ENCODE data around the gene ZP2. TPM values are rescaled to one million over a fixed set of nuclear protein-coding genes. Genes with fewer than 3 reads are reported as not detected.

Gene ZP2
- not detected for polyA plus RNA-seq (2013, experiment 1 of 2)
- not detected for polyA plus RNA-seq (2013, experiment 2 of 2)

DNA sequence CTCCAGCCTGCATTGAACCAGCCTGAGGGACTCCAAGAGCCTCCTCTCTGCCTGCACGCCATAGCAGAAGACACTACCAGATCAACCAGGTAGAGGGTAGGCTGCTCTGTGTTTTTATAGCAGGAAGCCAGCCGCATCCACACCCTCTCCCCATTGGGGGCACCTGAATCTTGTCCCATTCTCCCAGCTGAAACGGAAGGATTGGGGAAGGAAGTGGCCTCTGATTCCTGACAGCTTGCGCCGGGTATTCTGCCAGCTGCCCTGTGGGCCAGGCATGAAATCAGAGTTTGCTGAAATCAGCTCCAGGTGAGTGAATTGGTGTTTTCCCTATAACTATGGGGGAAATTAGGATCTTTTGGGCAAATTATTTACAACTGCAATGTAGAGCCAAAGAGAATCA lies at the start of gene ZP2:
Gene ZP2, minus strand, starts transcription at position 89 of the 400 bp plus-strand sequence. Its CDS starts 27 bp downstream, at position 62.
- H4K8ac ChIP-seq (ENCODE audit: low read depth, low read length) = no peak within 1 kb of the TSS
- no peak within 1 kb of the TSS for H2BK15ac ChIP-seq (ENCODE audit: low read length)
- H3K18ac ChIP-seq (ENCODE audit: low read length) = no peak within 1 kb of the TSS
- H3K27me3 ChIP-seq (ENCODE audit: control insufficient read depth in 3 of 3, insufficient read depth in 3 of 3, low read depth in 1 of 3, low read length in 3 of 3) = peaks cover 0 to 11% (median 0%) of the 10 kb centered on the region in 3 experiments
- no peaks in the 10 kb centered on the region for H3K4me1 ChIP-seq (ENCODE audit: control insufficient read depth in 2 of 2, insufficient read depth in 1 of 2, low read depth in 1 of 2, low read length in 2 of 2)
- peaks cover 0 to 1% of the 10 kb centered on the region in 2 donors for H3K9me3 ChIP-seq (replicated peaks in 1 of 2; ENCODE audit: control insufficient read depth in 2 of 2, insufficient read depth in 1 of 2, low read depth in 1 of 2, low read length in 2 of 2)
- H2BK5ac ChIP-seq (ENCODE audit: low read length) = no peak within 1 kb of the TSS
- H3K9ac ChIP-seq (ENCODE audit: low read depth, low read length, poor library complexity) = no peak within 1 kb of the TSS
- H3K36me3 ChIP-seq (replicated peaks in 1 of 2; ENCODE audit: control insufficient read depth in 2 of 2, insufficient read depth in 2 of 2, low read length in 2 of 2) = no peaks in the 10 kb centered on the region
- H2BK12ac ChIP-seq (ENCODE audit: low read length) = no peak within 1 kb of the TSS
- DNase-seq (ENCODE audit: low spot score) = no peak
- no peak within 1 kb of the TSS for H2AFZ ChIP-seq (ENCODE audit: low read length)
- no peak within 1 kb of the TSS for H3K4me2 ChIP-seq (ENCODE audit: insufficient read depth, low read length, poor library complexity, severe bottlenecking)
- H3K27ac ChIP-seq (replicated peaks; ENCODE audit: low read length) = no peak within 1 kb of the TSS
- H2BK120ac ChIP-seq (ENCODE audit: low read depth, low read length) = no peak within 1 kb of the TSS
- no CpG with 5 or more reads among the region's 5 CpGs for WGBS, 2 donors (ENCODE audit: extremely low coverage in 2 of 2, insufficient read length in 2 of 2, insufficient replicate concordance in 1 of 2)
- no peak within 1 kb of the TSS for H3K4ac ChIP-seq (ENCODE audit: low read length)
- no peak within 1 kb of the TSS for H3K4me3 ChIP-seq (ENCODE audit: low read length in 2 of 2)
- H2AK5ac ChIP-seq (ENCODE audit: low read depth, low read length) = no peak within 1 kb of the TSS
- H3K79me1 ChIP-seq (ENCODE audit: low read depth, low read length) = no peaks in the 10 kb centered on the region
- H3K14ac ChIP-seq (ENCODE audit: low read length) = no peak within 1 kb of the TSS
- no peak within 1 kb of the TSS for H3K23ac ChIP-seq (ENCODE audit: low read depth, low read length, poor library complexity)
- H4K91ac ChIP-seq (ENCODE audit: low read depth, low read length, poor library complexity) = no peak within 1 kb of the TSS

DNA sequence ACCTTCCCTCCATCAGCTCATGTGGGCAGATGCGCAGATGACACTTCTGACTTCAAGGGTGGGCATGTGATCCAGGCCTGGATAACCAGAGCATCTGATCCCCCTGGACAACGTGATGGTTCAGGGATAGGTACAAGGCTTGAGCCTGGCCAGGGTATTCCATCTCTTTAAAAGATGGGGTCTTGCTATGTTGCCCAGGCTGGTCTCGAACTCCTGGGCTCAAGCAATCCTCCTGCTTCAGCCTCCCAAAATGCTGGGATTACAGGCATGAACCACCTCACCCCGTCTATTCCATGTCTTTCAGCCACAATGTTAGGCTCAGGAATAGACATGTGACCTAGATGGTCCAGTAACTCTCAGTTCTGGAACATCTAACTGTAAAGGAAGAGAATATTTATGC lies 45.9 kb upstream of the ZP2 start:
- no peak overlapping the region for H3K4me3 ChIP-seq (ENCODE audit: low read length in 2 of 2)

DNA sequence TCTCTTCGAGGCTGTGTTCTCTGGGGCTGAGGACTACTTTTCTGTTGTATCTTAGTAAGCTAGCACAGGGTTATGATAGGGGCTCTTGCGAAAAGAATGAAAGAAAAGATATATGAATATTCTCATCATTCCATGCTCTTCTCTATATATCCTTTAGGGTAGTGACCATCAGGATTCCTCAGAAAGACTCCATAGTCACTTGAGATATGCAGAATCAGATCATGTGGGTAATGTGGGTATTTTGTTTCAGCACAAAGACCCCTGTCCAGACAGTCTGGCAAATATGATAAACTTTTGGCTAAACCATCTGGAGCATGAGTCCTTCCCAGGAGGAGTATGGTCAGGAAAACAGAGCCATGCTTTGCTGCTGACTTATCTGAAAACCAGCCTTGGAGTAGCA lies 45.3 kb upstream of the ZP2 start:
- Histone ChIP-seq H3K4ac (ENCODE audit: low read length) (no peak overlapping the region), H2BK5ac (ENCODE audit: low read length) (no peak overlapping the region), H3K18ac (ENCODE audit: low read length) (no peak overlapping the region), H3K79me1 (ENCODE audit: low read depth, low read length) (no peaks in the 10 kb centered on the region), H2AK5ac (ENCODE audit: low read depth, low read length) (no peak overlapping the region), H4K91ac (ENCODE audit: low read depth, low read length, poor library complexity) (no peak overlapping the region), H3K4me2 (ENCODE audit: insufficient read depth, low read length, poor library complexity, severe bottlenecking) (no peak overlapping the region), H3K23ac (ENCODE audit: low read depth, low read length, poor library complexity) (no peak overlapping the region), H3K4me1 (ENCODE audit: control insufficient read depth in 2 of 2, insufficient read depth in 1 of 2, low read depth in 1 of 2, low read length in 2 of 2) (no peaks in the 10 kb centered on the region), H3K27me3 (ENCODE audit: control insufficient read depth in 3 of 3, insufficient read depth in 3 of 3, low read depth in 1 of 3, low read length in 3 of 3) (no peaks in the 10 kb centered on the region), H3K9me3 (replicated peaks in 1 of 2; ENCODE audit: control insufficient read depth in 2 of 2, insufficient read depth in 1 of 2, low read depth in 1 of 2, low read length in 2 of 2) (no peaks in the 10 kb centered on the region), H2BK15ac (ENCODE audit: low read length) (no peak overlapping the region), H2BK12ac (ENCODE audit: low read length) (no peak overlapping the region), H3K27ac (replicated peaks; ENCODE audit: low read length) (no peak overlapping the region), H3K36me3 (replicated peaks in 1 of 2; ENCODE audit: control insufficient read depth in 2 of 2, insufficient read depth in 2 of 2, low read length in 2 of 2) (no peaks in the 10 kb centered on the region), H2BK120ac (ENCODE audit: low read depth, low read length) (no peak overlapping the region), H3K14ac (ENCODE audit: low read length) (no peak overlapping the region), H3K9ac (ENCODE audit: low read depth, low read length, poor library complexity) (no peak overlapping the region), H3K4me3 (ENCODE audit: low read length in 2 of 2) (no peak overlapping the region), H4K8ac (ENCODE audit: low read depth, low read length) (no peak overlapping the region), H2AFZ (ENCODE audit: low read length) (no peak overlapping the region)
- DNase-seq (ENCODE audit: low spot score) = no peak
- no CpG with 5 or more reads among the region's 2 CpGs for WGBS, 2 donors (ENCODE audit: extremely low coverage in 2 of 2, insufficient read length in 2 of 2, insufficient replicate concordance in 1 of 2)

More for the DNA sequence above, 45.9 kb upstream of the ZP2 start:
- H3K14ac ChIP-seq (ENCODE audit: low read length) = no peak overlapping the region
- H2AK5ac ChIP-seq (ENCODE audit: low read depth, low read length) = no peak overlapping the region
- no peak overlapping the region for H2BK5ac ChIP-seq (ENCODE audit: low read length)
- no peaks in the 10 kb centered on the region for H3K27me3 ChIP-seq (ENCODE audit: control insufficient read depth in 3 of 3, insufficient read depth in 3 of 3, low read depth in 1 of 3, low read length in 3 of 3)
- no peak overlapping the region for H4K8ac ChIP-seq (ENCODE audit: low read depth, low read length)
- no peaks in the 10 kb centered on the region for H3K9me3 ChIP-seq (replicated peaks in 1 of 2; ENCODE audit: control insufficient read depth in 2 of 2, insufficient read depth in 1 of 2, low read depth in 1 of 2, low read length in 2 of 2)
- H3K4me1 ChIP-seq (ENCODE audit: control insufficient read depth in 2 of 2, insufficient read depth in 1 of 2, low read depth in 1 of 2, low read length in 2 of 2) = no peaks in the 10 kb centered on the region
- H3K23ac ChIP-seq (ENCODE audit: low read depth, low read length, poor library complexity) = no peak overlapping the region
- H4K91ac ChIP-seq (ENCODE audit: low read depth, low read length, poor library complexity) = no peak overlapping the region
- H3K9ac ChIP-seq (ENCODE audit: low read depth, low read length, poor library complexity) = no peak overlapping the region
- H3K4me2 ChIP-seq (ENCODE audit: insufficient read depth, low read length, poor library complexity, severe bottlenecking) = no peak overlapping the region
- no peak overlapping the region for H2BK12ac ChIP-seq (ENCODE audit: low read length)
- no peak overlapping the region for H3K27ac ChIP-seq (replicated peaks; ENCODE audit: low read length)
- WGBS, 2 donors (ENCODE audit: extremely low coverage in 2 of 2, insufficient read length in 2 of 2, insufficient replicate concordance in 1 of 2) = no CpG with 5 or more reads among the region's 4 CpGs
- no peak overlapping the region for H2AFZ ChIP-seq (ENCODE audit: low read length)
- H3K4ac ChIP-seq (ENCODE audit: low read length) = no peak overlapping the region
- no peak for DNase-seq (ENCODE audit: low spot score)
- no peak overlapping the region for H3K18ac ChIP-seq (ENCODE audit: low read length)
- no peaks in the 10 kb centered on the region for H3K36me3 ChIP-seq (replicated peaks in 1 of 2; ENCODE audit: control insufficient read depth in 2 of 2, insufficient read depth in 2 of 2, low read length in 2 of 2)
- no peaks in the 10 kb centered on the region for H3K79me1 ChIP-seq (ENCODE audit: low read depth, low read length)
- H2BK15ac ChIP-seq (ENCODE audit: low read length) = no peak overlapping the region
- H2BK120ac ChIP-seq (ENCODE audit: low read depth, low read length) = no peak overlapping the region

DNA sequence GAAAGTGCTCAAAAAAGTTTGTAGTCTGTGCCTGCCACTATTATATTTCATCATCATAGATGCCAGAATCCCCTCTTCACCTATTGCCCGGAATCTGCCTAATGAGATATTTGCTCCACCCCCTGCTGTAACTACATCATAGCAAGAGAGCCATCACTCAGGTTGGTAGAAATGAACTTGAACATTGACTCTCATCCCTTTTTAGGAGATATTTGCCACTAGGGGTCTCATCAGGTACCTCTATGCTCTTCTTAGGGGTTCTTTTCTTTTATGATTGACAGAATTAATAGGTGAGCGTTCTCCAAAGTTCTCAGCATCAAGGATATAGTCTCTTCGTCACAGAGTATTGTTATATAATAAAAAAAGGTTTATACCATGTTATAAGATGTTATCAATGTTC lies 42.1 kb upstream of the ZP2 start:
- no peaks in the 10 kb centered on the region for H3K4me1 ChIP-seq (ENCODE audit: control insufficient read depth in 2 of 2, insufficient read depth in 1 of 2, low read depth in 1 of 2, low read length in 2 of 2)
- H3K4ac ChIP-seq (ENCODE audit: low read length) = no peak overlapping the region
- no peak overlapping the region for H2BK120ac ChIP-seq (ENCODE audit: low read depth, low read length)
- peaks cover 0 to 5% (median 0%) of the 10 kb centered on the region in 3 experiments for H3K27me3 ChIP-seq (ENCODE audit: control insufficient read depth in 3 of 3, insufficient read depth in 3 of 3, low read depth in 1 of 3, low read length in 3 of 3)
- no peak overlapping the region for H2AFZ ChIP-seq (ENCODE audit: low read length)
- no peak overlapping the region for H2BK12ac ChIP-seq (ENCODE audit: low read length)
- H4K91ac ChIP-seq (ENCODE audit: low read depth, low read length, poor library complexity) = no peak overlapping the region
- H3K9me3 ChIP-seq (replicated peaks in 1 of 2; ENCODE audit: control insufficient read depth in 2 of 2, insufficient read depth in 1 of 2, low read depth in 1 of 2, low read length in 2 of 2) = no peaks in the 10 kb centered on the region
- WGBS, 2 donors (ENCODE audit: extremely low coverage in 2 of 2, insufficient read length in 2 of 2, insufficient replicate concordance in 1 of 2) = no CpG with 5 or more reads among the region's 3 CpGs
- H2BK15ac ChIP-seq (ENCODE audit: low read length) = no peak overlapping the region
- no peak overlapping the region for H3K14ac ChIP-seq (ENCODE audit: low read length)
- no peaks in the 10 kb centered on the region for H3K36me3 ChIP-seq (replicated peaks in 1 of 2; ENCODE audit: control insufficient read depth in 2 of 2, insufficient read depth in 2 of 2, low read length in 2 of 2)
- no peak overlapping the region for H4K8ac ChIP-seq (ENCODE audit: low read depth, low read length)
- H3K23ac ChIP-seq (ENCODE audit: low read depth, low read length, poor library complexity) = no peak overlapping the region
- H2AK5ac ChIP-seq (ENCODE audit: low read depth, low read length) = no peak overlapping the region
- H3K4me2 ChIP-seq (ENCODE audit: insufficient read depth, low read length, poor library complexity, severe bottlenecking) = no peak overlapping the region
- no peak overlapping the region for H3K4me3 ChIP-seq (ENCODE audit: low read length in 2 of 2)
- no peak overlapping the region for H3K9ac ChIP-seq (ENCODE audit: low read depth, low read length, poor library complexity)
- H3K27ac ChIP-seq (replicated peaks; ENCODE audit: low read length) = no peak overlapping the region
- H3K18ac ChIP-seq (ENCODE audit: low read length) = no peak overlapping the region
- H3K79me1 ChIP-seq (ENCODE audit: low read depth, low read length) = no peaks in the 10 kb centered on the region
- no peak for DNase-seq (ENCODE audit: low spot score)
- H2BK5ac ChIP-seq (ENCODE audit: low read length) = no peak overlapping the region

Measured in neuronal stem cell (in vitro differentiated cells).